Activated CD8-positive, alpha-beta memory T cell treated with anti-CD3 and anti-CD28 coated beads for 1 hour (primary cell): ENCODE data around the gene TSLP.

ENCODE experiments used
- DNase-seq, 2 donors: peaks; one replicate each; pipeline ENCODE4 v3.0.0-alpha.2; 2020; ENCODE audit warnings: low read depth in 1 of 2; ENCODE audit errors: extremely low read depth in 1 of 2

The TSLP gene

GRCh38 chr5:111095982-111096381 lies 24.5 kb downstream of the TSLP start:
- no peak for DNase-seq

DNA sequence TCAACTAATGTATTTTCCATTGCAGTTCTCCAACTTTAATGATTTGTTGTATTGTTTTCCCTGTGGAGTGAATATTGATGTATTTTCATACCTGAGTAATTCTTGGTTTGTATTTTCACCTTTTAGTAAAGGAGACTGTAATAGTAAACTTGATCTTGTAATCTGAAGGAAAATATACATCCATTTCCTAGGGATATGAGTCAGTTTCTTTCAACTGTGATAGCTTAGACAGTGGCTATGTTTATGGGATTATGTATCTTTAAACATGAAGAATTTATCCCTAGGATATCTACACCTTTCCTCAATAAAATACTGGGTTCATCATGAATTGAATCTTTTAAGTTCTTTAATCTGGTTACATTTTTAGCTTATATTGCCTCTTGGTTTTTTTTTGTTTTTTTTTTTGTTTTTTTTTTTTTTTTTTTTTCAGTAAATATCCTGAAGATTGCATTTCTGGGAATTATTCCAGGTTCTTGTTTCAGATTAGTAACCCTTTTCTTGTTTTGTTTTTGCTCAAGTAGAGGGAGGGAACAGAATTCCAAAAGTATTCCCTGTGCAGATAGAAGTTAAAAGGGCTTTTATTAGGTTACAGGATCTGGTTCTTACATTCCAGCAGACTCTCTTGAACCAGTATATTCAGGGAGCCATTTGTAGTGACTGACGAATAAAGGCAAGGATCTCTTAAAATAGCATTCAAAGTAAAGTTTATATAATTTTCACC lies 27.7 kb downstream of the TSLP start:
- no peak for DNase-seq

- no peak for DNase-seq
Observed at GRCh38 chr5:111106320-111106948, 34.9 kb downstream of the TSLP start.

DNA sequence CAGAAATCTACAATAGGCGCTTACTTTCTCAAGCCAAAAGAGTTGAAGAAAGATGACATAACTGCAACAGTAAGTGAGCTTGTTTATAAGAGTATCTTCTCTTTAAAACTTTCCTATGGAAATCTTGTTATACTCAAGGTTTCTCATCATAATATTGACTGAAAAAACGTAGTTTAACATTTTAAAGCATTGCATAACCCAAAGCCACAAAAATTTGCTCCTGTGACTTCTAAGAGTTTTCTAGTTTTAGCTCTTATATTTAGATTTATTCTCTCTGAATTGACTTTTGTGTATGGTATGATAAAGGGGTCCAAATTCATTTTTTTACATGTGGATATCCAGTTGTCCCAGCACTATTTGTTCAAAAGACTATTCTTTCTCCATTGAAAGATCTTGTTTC lies 35.9 kb downstream of the TSLP start:
- DNase-seq = no peak

DNA sequence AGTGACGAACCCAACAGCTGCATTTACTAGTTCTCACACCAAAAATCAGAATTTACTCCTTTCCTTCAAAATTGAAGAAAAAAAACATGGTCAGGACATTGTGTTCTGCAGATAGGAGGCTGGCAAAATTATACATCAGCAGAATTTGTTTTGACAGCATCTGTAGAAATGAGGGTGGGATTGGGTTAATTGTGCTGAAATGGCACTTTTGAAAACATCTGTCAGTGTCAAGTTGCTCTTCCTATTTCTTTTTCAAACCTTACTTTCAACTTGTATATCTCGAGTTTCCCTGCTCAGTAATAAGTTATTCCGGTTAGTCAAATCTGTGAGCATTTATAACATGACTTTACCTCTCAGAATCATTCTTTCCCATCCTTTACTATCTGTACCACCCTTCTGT lies 40.4 kb downstream of the TSLP start:
- DNase-seq = no peak

DNA sequence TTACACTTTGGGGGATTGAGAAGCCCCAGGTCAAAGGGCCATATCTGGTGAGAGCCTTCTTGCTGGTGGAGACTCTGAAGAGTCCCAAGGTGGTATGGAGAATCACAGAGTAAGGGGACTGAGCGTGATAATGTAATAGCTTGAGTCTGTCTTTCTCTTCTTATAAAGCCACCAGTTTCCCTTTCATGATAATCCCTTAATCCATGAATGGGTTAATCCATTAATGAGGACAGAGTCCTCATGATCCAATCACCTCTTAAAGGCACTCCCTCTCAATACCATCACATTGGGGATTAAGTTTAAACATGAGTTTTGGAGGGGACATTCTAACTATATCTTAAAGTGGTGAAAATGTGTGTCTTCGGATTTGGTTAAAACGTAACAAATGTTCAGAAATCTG lies 42.2 kb downstream of the TSLP start:
- no peak for DNase-seq

- no peak for DNase-seq
Observed at GRCh38 chr5:111115229-111115628, 43.7 kb downstream of the TSLP start.

- no peak for DNase-seq
Observed at GRCh38 chr5:111116550-111116949, 45.0 kb downstream of the TSLP start.

DNA sequence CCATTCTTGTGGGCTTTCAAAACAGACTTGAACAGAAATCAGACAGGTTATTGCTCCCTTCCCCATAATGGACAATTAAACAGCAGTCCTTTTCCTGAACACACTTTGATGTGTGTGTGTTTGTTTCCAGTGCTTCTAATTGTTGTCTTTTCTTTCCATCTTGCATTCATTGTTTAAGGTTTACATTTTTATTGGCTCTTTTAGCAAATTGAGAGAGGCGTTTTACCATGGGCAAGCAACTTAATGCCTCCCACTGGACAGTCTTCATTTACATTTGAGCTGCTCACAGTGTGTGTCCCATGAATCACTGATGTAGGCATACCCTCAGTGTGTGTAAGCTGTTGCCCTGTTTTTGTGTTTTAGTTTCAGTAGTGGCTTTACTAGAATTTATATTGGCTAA lies 45.6 kb downstream of the TSLP start:
- no peak for DNase-seq

DNA sequence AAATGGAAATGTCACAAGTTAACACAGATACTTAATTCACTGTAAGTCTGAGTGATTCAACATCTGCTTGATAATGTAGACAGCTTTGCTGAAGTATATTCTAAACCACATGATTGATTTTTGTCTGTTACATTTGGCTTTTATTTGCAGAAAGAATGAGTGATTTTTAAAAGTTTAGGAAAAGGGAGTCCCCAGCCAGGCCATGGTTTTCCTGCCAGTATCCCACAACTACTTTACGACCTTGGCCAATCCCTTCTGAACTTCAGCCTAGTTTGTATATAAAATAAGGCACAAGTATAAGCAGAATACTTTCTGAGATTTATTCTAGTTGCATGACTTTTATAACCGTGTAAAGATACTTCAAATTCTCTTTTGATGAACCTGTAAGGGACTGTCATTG lies 47.7 kb downstream of the TSLP start:
- DNase-seq = no peak

DNA sequence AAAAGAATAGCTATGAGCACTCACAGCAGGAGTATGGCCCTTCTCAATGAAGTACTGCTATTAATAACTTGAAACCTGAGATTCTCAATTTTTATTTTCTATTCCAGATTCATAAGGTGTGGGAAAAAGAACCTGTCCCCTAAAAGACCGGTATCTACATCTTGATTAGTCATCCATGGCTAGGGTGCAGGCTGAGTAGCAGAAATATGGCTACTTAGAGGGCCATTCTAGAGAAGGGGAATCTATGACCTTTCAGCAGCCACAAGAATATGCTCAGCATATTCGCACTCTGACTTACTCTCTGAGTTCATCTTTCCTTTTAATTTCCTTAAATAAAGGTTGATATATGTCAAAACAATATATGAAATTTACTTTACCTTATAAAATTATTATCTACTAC lies 48.3 kb downstream of the TSLP start:
- no peak for DNase-seq

- DNase-seq = no peak
Observed at GRCh38 chr5:111120911-111121310, 49.4 kb downstream of the TSLP start.

- no peak for DNase-seq
Observed at GRCh38 chr5:111121926-111122325, 50.4 kb downstream of the TSLP start.

GRCh38 chr5:111122398-111122797 lies 50.9 kb downstream of the TSLP start:
- no peak for DNase-seq

DNA sequence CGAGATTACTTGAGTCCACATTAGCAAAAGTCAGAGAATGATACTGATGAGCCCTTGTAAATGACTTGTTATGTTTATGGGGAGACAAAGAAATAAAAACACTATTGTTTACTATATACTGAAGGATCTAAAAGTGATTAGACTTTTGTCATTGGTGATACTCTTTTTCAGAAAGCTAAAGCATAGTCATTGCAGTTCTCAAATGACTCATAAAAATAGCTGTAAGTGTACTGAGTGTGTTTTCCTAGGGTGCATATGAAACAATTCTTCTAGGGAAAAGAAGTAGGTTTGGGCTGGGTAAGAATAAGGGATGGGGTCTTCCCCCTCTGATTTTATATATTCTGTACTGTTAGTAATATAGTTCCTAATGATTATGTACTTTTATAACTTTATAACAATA lies 53.3 kb downstream of the TSLP start:
- DNase-seq = no peak

DNA sequence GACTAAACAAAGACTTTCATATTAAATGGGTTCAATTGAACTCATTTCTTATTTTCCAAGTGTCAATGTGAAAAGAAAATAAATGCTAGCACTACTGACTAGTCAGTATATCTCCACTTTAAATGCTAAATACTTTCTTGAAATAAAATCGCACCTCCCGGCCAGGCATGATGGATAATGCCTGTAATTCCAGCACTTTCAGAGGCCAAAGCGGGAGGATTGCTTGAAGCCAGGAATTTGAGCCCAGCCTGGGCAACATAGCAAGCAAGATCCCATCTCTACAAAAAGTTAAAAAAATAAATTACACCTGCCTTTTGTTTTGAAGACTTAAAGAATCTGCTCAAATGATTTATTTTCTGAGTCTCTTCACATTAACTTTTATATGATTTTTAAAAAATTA lies 55.4 kb downstream of the TSLP start:
- no peak for DNase-seq
